Natural killer cell (primary cell): ENCODE measurements around the gene GNS. TPM values are rescaled to one million over a fixed set of nuclear protein-coding genes. Genes with fewer than 3 reads are reported as not detected.

Experiments
- ATAC-seq, 3 donors: fragments of 150-1000 bp in 2 of 3; fragments of 200-7000 bp in 1 of 3; cut with Tn5 transposase; 1 replicate in 1 of 3; 2 replicates in 2 of 3; pipeline ENCODE4 v1.10.0; 2021; ENCODE audit warnings: mild to moderate bottlenecking in 2 of 3, moderate library complexity in 2 of 3
- DNase-seq, 2 donors: peaks; one replicate each; pipeline versions ENCODE4 v3.0.0 to v3.0.0-alpha.2; 2013 to 2021; ENCODE audit warnings: mixed read lengths in 1 of 2
- H3K27ac ChIP-seq: one replicate; pipeline ENCODE4 v1.5.1; 2013; ENCODE audit warnings: mild to moderate bottlenecking, low read length
- H3K27me3 ChIP-seq: one replicate; pipeline ENCODE4 v1.6.1; 2013; ENCODE audit warnings: low read length; ENCODE audit not compliant: control insufficient read depth, insufficient read depth
- H3K36me3 ChIP-seq: one replicate; pipeline ENCODE4 v1.6.1; 2013; ENCODE audit warnings: low read length; ENCODE audit not compliant: control insufficient read depth, insufficient read depth
- H3K4me1 ChIP-seq: one replicate; pipeline ENCODE4 v1.6.1; 2013; ENCODE audit warnings: low read length; ENCODE audit not compliant: control insufficient read depth, insufficient read depth
- H3K4me3 ChIP-seq: one replicate; pipeline ENCODE4 v1.5.1; 2013; ENCODE audit warnings: low read length
- H3K9me3 ChIP-seq: one replicate; pipeline ENCODE4 v1.6.1; 2013; ENCODE audit warnings: low read length; ENCODE audit not compliant: control insufficient read depth, insufficient read depth
- H3K27ac Mint-ChIP-seq, 2 donors: one replicate each; pipeline ENCODE4 v1.8.0; 2022; ENCODE audit warnings: mild to moderate bottlenecking in 2 of 2, mixed read lengths in 2 of 2, moderate library complexity in 1 of 2
- H3K27me3 Mint-ChIP-seq, 2 donors: one replicate each; pipeline ENCODE4 v1.8.0; 2022; ENCODE audit warnings: low read depth in 2 of 2, mixed read lengths in 2 of 2
- H3K36me3 Mint-ChIP-seq: one replicate; pipeline ENCODE4 v1.8.0; 2022; ENCODE audit warnings: mixed read lengths
- H3K4me1 Mint-ChIP-seq, 2 donors: one replicate each; pipeline ENCODE4 v1.8.0; 2022; ENCODE audit warnings: mixed read lengths in 2 of 2
- H3K4me3 Mint-ChIP-seq: one replicate; pipeline ENCODE4 v1.8.0; 2022; ENCODE audit warnings: mild to moderate bottlenecking, moderate library complexity, mixed read lengths
- H3K9me3 Mint-ChIP-seq, 2 donors: one replicate each; pipeline ENCODE4 v1.8.0; 2022; ENCODE audit warnings: mixed read lengths in 2 of 2
- CTCF ChIP-seq: fragments of 200-600 bp; IDR thresholded peaks from one replicate; pipeline ENCODE4 v1.8.0; 2022; ENCODE audit warnings: antibody characterized with exemption
- WGBS: methylation state at CpG from one replicate; pipeline ENCODE4 v1.1.7; 2013; ENCODE audit warnings: missing lambda C conversion rate; ENCODE audit not compliant: insufficient coverage; 5-methylcytosine and 5-hydroxymethylcytosine counted together
- intact Hi-C: fragments of 100-400 bp; cut with micrococcal nuclease; formaldehyde crosslinking; loops from one replicate; pipeline ENCODE4 v1.14.2; 2022
- total RNA-seq, 4 donors: library from RNA; stranded (reverse); fragments of 120-200 nt in 1 of 4; gene quantifications; one replicate each; pipeline versions ENCODE4 v1.2.3 to v1.2.4, GENCODE V29; 2013 to 2022

The GNS gene
- total RNA-seq, 3 donors from 2014 or later (not counting 1 experiment from before 2014, with no cell fraction given), result 51.9 to 73.9 (median 59.7) TPM

- peak overlapping the region; percentile 96 for H3K27ac ChIP-seq
- DNase-seq, result peak in 1 of 2 donors; percentile 52
- no peak for TF ChIP-seq CTCF
- peak overlapping the region; percentile 91 to 93 for H3K27ac Mint-ChIP-seq
- H3K9me3 Mint-ChIP-seq, result no peaks in the 10 kb centered on the region
- H3K4me3 Mint-ChIP-seq, result peak overlapping the region; percentile 57
- no peaks in the 10 kb centered on the region for H3K27me3 Mint-ChIP-seq
- peaks cover 74 to 78% of the 10 kb centered on the region in 2 donors for H3K4me1 Mint-ChIP-seq
- WGBS, result 94% methylated on average over 1 of the region's 2 CpGs
- H3K36me3 ChIP-seq, result no peaks in the 10 kb centered on the region
- ATAC-seq, result no peak
- intact Hi-C loops, result loop anchor here (2.0 to 10.0 kb wide), 2 partner anchors 37 to 223 kb away; partner anchors contain the start of gene TBK1
- H3K9me3 ChIP-seq, result no peaks in the 10 kb centered on the region
- no peak overlapping the region for H3K4me3 ChIP-seq
- no peaks in the 10 kb centered on the region for H3K27me3 ChIP-seq
- peaks cover 95% of the 10 kb centered on the region for H3K4me1 ChIP-seq
- no peaks in the 10 kb centered on the region for H3K36me3 Mint-ChIP-seq
Measured at GRCh38 chr12:64678248-64678647, 81.0 kb downstream of the GNS start.

- H3K4me1 ChIP-seq, result peaks cover 95% of the 10 kb centered on the region
- H3K27ac Mint-ChIP-seq, result peak overlapping the region; percentile 91 to 93
- no peaks in the 10 kb centered on the region for H3K36me3 Mint-ChIP-seq
- no peaks in the 10 kb centered on the region for H3K9me3 ChIP-seq
- WGBS, result 71% methylated on average over 3 of the region's 3 CpGs
- H3K27me3 ChIP-seq, result no peaks in the 10 kb centered on the region
- TF ChIP-seq CTCF, result no peak
- peak overlapping the region; percentile 49 for H3K4me3 Mint-ChIP-seq
- H3K27me3 Mint-ChIP-seq, result no peaks in the 10 kb centered on the region
- intact Hi-C loops, result loop anchor here (10.0 kb wide), 1 partner anchor 221 kb away; the partner anchor contains the start of gene TBK1
- H3K4me3 ChIP-seq, result no peak overlapping the region
- DNase-seq, result peak in 1 of 2 donors; percentile 62
- no peak for ATAC-seq
- H3K36me3 ChIP-seq, result no peaks in the 10 kb centered on the region
- no peaks in the 10 kb centered on the region for H3K9me3 Mint-ChIP-seq
- H3K4me1 Mint-ChIP-seq, result peaks cover 74 to 76% of the 10 kb centered on the region in 2 donors
- peak overlapping the region; percentile 97 for H3K27ac ChIP-seq
Measured at GRCh38 chr12:64675795-64676194, 83.4 kb downstream of the GNS start.

GRCh38 chr12:64674367-64674922 lies 84.8 kb downstream of the GNS start:
- Mint-ChIP-seq H3K27me3 (no peaks in the 10 kb centered on the region), H3K9me3 (no peaks in the 10 kb centered on the region), H3K4me3 (peak overlapping the region; percentile 84), H3K36me3 (no peaks in the 10 kb centered on the region), H3K4me1 (peaks cover 76 to 78% of the 10 kb centered on the region in 2 donors), H3K27ac (peak overlapping the region; percentile 91 to 93)
- intact Hi-C loops, result loop anchor here (10.0 kb wide), 1 partner anchor 220 kb away; the partner anchor contains the start of gene TBK1
- WGBS, result 49% methylated on average over 8 of the region's 10 CpGs
- no peaks in the 10 kb centered on the region for H3K27me3 ChIP-seq
- peak in 1 of 2 donors; percentile 84 for DNase-seq
- H3K4me3 ChIP-seq, result no peak overlapping the region
- ATAC-seq, result peak in 2 of 3 donors; percentile 17 to 33
- no peaks in the 10 kb centered on the region for H3K36me3 ChIP-seq
- H3K9me3 ChIP-seq, result no peaks in the 10 kb centered on the region
- H3K27ac ChIP-seq, result peak overlapping the region; percentile 97
- H3K4me1 ChIP-seq, result peaks cover 94% of the 10 kb centered on the region
- TF ChIP-seq CTCF, result no peak
